Skin epidermis (tissue), 12 donors: ENCODE results near the gene EVC.

Experiments used
- H3K27ac ChIP-seq, 21 experiments: fragments of 200-600 bp; sonication (generic) in 11 of 21; one replicate each; pipeline ENCODE4 v1.5.0; 2020; ENCODE audit warnings: mild to moderate bottlenecking in 3 of 21, inconsistent platforms in 2 of 21, moderate library complexity in 2 of 21
- H3K4me3 ChIP-seq, 7 experiments: fragments of 200-600 bp; sonication (generic) in 2 of 7; one replicate each; pipeline ENCODE4 v1.5.0; 2020; ENCODE audit warnings: inconsistent platforms in 2 of 7, mild to moderate bottlenecking in 2 of 7, moderate library complexity in 1 of 7

Gene EVC

DNA sequence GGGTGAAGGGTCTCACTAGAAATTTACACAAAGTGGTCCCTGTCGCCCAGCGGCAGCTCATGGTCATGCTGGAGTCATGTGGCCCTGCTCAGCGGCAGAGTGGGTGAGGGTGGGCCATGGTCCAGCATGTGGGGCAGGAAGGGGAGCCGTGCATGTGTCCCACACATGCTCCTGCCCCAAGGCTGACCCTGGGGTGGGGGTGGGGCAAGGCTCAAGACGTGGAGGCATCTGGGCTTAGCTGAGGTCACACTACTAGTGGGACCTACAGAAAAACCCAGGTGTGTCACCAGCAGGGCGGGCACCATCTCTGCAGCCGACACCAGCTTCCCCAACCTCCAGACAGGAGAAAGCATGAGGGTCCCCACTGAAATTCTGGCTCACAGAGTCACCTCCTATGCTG is 42.4 kb downstream of the EVC start:
- H3K27ac ChIP-seq, result peak overlapping the region in 6 of 21 experiments; percentile 16 to 61 (median 36)
- H3K4me3 ChIP-seq, result no peak overlapping the region

DNA sequence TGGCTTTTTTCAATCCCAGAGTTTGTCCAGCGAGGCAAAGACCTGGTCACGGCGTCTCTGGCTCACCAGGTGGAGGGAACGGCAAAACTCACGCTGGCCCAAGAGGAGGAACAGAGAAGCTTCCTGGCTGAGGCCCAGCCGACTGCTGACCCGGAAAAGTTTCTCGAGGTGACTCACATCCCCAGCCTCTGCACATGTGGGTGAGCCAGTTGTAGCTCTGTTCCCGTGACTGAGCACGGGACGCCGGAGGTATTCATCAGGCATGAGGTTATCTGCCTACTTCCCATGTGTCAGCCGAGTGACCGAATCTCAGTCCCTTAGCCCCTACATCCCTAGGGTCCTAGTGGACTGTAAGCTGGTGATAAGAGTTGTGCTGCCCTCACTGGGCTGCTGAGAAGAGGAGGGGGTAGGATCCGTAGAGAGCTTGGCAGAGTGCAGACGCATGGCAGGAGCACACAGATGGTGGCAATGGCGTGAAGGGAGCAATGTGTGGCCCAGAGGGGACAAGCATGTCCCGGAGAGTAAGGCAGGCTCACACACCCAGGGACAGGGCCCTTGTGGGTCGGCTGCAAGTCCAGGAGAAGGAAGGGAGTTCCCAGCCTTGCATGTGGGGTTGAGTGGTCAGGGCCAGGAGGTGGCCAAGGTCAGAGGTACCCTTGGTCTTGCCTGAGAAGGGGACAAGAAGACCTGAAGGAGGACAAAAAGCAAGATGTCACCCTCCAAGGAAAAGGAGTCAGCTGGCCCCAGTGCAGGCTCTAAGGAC is 42.9 kb downstream of the EVC start:
- no peak overlapping the region for H3K4me3 ChIP-seq
- H3K27ac ChIP-seq, result peak overlapping the region in 8 of 21 experiments; percentile 19 to 61 (median 38)

DNA sequence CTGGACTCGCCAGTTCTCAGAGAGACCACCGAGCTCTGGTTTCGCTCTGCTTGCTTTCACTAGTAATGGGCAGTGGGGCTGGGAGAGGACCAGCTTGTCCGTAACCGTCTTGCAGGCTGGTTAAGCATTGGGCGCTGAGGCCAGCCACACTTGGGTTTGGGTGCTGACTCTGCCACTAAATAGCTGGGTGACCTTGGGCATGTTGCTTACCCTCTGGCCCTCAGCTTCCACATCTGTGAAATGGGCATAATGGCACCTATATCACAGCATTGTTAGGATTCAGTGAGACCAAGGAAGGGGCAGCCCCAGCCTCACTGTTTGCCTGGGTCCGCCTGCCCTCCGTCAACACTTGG is 43.5 kb downstream of the EVC start:
- H3K4me3 ChIP-seq, result no peak overlapping the region
- H3K27ac ChIP-seq, result peak overlapping the region in 7 of 21 experiments; percentile 19 to 61 (median 33)

DNA sequence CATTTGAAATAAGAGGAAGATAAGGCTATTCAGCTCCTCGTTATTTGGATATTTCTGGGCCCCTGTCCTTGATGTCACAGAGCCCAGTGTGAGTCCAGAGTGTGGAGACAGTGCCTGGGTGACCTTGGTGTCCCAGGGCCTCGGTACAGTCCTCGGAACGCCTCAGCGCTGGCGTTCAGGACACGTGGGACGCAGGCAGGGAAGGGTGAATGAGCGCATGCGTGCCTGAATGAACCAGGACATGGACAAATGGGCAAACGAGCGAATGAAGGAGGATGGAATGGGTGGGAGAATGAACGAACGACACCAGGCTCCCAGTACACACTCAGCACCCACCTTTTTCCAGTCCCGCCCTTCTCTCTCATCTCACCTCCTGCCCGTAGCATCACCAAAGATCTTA is 44.2 kb downstream of the EVC start:
- Histone ChIP-seq H3K27ac (peak overlapping the region in 1 of 21 experiments; percentile 31), H3K4me3 (no peak overlapping the region)

DNA sequence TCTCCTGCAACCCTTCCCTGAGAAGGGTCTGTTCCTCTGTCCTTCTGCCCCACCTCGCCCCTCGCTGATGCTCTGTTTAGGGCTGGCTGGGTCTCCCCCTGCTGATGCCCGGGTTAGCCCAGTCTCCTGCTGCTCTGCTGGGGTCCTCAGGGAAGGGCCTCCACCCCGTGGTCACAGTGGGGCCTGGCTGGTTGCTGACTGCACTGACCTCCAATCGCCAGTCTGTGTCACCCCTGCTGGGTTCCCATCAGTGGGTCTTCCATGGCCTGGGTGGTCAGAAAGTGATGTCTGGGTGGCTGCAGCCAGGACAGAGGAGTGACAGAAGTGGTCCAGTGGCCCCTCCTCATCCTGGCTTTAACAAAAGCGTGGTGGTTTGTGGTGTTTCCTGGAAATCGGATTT is 44.7 kb downstream of the EVC start:
- no peak overlapping the region for H3K4me3 ChIP-seq

DNA sequence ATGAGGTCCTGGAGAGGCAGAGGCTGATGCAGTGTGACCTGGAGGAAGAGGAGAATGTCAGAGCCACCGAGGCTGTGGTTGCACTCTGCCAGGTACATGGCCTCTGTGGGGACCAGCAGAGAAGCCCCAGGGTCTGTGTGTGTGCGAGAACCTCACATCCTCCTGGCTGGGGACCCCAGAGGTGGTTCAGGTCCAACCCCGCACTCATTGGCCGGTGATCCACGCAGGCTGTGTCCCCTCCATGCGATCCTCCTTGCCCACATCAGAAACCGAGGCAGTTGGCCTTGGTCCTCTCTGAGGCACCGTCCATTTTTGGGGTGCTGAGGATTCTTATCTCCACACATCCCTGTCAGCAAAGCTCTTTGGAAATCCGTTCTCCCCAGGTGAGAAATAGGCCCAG is 45.3 kb downstream of the EVC start:
- no peak overlapping the region for H3K4me3 ChIP-seq
- H3K27ac ChIP-seq, result no peak overlapping the region

More for the DNA sequence above, 44.7 kb downstream of the EVC start:
- H3K27ac ChIP-seq, result peak overlapping the region in 1 of 21 experiments; percentile 31

DNA sequence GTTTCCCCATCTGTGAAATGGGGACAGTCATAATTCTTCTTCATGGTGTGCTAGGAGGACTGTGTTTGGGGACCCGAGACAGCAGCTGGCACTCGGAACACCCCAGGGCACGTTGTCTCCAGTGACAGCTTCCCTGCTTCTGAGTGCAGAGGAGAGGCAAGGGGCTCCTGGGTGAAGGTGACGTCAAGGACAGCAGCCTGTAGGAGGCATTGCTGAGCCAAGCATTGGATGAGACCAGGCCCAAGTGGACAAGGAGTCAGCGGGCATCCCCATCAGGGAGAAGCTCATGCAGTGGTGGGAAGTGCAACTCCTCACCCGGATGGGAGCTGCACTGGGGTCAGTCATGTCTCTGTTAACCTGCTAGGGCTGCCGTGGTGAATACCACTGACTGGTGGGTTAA is 46.1 kb downstream of the EVC start:
- H3K4me3 ChIP-seq, result no peak overlapping the region
- H3K27ac ChIP-seq, result peak overlapping the region in 2 of 21 experiments; percentile 66 to 80

DNA sequence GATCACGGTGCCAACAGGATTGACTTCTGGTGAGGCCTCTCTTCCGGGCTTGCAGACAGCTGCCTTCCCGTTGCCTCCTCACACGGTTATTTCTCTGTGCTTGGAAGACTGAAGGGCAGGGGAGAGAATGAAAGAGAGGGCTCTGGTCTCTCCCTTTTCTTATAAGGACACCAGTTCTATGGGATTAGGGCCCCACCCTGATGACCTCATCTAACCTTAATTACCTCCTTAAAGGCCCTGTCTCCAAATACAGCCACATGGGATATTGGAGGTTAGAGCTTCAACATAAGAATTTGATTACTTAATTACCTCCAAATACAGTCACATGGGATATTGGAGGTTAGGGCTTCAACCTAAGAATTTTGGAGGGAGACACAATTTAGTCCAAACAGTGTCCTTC is 46.5 kb downstream of the EVC start:
- Histone ChIP-seq H3K27ac (peak overlapping the region in 9 of 21 experiments; percentile 64 to 80 (median 71)), H3K4me3 (no peak overlapping the region)

DNA sequence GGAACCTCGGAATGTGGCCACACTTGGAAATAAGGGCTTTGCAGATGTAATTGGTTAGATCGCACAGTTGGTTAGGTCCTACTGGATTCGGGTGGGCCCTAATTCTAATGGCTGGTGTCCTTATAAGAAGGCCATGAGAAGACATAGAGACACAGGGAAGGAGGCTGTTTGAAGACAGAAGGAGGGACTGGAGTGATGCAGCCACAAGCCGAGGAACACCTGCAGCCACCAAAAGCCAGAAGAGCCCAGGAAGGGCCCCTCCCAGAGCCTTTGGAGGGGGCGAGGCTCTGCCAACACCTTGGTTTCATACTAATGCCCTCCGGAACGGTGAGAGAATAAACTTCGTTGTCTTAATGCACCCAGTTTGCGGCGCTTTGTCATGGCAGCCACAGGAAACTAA is 47.0 kb downstream of the EVC start:
- Histone ChIP-seq H3K27ac (peak overlapping the region in 13 of 21 experiments; percentile 6 to 80 (median 66)), H3K4me3 (no peak overlapping the region)

DNA sequence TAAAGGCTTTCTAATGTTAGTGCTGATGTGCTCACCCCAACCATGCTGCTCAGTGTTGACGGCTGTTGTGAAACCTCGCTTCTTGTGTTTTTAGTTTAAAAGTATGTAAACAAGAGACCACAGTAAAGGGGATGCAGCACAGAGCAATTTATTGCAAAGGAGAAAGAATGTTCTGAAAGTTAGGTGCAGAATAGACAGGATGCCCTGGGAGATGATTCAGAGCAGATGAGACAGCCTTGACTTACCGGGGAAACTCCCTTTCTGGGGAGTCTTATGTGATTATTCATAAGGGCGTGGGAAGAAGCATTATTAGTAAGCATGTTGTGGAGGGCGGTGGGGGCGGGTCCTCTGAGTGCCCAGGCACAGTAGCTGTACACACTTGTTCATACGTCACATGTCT is 47.7 kb downstream of the EVC start:
- peak overlapping the region in 12 of 21 experiments; percentile 6 to 80 (median 67) for H3K27ac ChIP-seq
- no peak overlapping the region for H3K4me3 ChIP-seq

DNA sequence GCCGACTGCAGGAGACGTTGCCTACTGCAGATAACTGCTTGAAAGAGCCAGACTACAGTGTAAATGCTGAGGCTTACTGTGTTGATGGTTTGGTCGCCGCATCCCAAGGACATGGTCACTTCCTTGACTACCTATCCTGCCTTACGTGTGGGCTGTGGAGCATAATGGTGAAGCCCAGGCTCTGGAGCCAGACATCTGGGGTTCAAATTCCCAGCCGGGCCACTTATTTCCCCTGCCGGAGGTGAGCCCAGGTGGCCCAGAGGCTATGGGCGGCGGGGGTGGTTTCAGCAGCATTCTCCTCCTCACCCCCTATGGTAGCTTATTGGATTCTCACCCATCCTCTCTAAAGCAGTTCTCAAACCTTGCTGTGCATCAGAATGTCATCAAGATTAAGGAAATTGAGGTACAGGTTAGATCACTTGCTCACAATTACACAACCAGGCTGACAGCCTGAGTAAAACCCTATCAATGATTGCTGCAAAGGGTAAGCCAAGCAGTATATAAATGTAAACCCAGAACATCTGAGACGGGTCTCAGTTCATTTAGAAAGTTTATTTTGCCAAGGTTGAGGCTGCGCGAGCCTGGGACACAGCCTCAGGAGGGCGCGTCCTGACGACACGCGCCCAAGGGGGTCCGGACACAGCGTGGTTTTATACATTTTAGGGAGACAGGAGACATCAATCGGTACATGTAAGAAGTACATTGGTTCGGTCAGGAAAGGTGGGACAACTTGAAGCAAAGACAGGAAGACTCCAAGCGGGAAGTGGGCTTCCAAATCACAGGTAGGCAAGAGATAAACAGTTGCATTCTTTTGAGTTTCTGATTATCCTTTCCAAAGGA is 48.5 kb downstream of the EVC start:
- no peak overlapping the region for H3K4me3 ChIP-seq
- peak overlapping the region in 6 of 21 experiments; percentile 6 to 80 (median 58) for H3K27ac ChIP-seq

DNA sequence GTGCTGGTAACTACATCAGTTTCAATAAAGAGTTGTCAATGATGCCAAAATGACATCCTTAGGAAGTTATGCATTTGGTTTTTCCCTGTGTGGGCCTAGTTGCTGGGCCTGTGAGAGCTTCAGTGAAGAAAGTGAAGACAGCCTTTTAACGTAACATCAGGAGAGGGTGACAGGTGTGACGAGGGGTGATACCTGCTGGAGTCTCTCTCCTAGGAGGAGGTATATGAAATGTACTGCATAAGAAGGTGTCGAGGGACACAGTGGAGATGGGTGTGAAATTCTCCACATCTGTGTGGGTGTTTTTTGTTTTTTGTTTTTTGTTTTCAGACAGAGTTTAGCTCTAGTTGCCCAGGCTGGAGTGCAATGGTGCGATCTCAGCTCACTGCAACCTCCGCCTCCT is 49.2 kb downstream of the EVC start:
- H3K4me3 ChIP-seq, result no peak overlapping the region
- H3K27ac ChIP-seq, result peak overlapping the region in 2 of 21 experiments; percentile 1 to 25

DNA sequence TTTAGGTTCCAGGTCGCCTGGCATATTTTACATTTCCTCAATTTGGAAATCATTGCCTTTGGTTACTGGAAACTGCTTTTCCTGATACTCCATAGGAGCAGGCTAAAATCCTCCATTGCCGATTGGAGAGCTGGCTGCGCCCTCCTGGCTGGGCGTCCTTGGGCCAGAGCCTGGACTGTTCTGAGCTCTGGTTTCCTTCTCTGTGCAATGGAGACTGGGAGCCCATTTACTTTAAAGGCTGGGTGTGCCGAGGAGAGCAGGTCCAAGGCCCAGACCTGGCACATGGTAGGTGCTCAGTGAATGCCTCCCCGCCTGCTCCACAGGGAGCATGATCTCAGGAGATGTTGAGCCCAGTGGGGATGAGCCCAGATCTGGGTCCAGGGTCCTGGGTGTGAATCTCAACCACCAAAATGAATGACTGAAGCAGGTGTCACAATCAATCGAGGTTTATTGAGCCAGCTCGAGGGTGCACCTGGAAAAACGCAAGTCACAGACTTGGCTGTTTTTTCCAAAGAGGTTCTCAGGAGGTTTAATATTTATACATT is 50.0 kb downstream of the EVC start:
- H3K27ac ChIP-seq, result peak overlapping the region in 1 of 21 experiments; percentile 25
- no peak overlapping the region for H3K4me3 ChIP-seq

DNA sequence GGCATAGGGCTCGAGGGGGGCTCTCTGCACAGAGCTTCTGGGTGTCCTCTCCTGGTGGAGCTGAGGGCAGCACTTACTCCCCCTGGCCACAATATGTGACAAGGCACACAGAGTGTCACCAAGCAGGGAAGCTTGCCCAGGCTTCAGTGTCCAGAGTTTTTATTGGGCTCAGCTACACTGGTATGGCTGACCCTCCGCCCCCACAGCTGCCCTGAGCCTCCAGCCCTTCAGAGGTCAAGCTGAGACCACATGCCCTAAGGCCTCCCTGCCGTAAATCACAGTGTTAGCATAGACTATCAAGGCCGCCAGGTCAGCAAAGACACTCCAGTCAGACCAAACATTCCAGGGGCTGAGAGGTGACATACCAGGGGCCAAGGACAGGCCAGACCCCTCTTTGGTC is 59.0 kb downstream of the EVC start:
- H3K27ac ChIP-seq, result peak overlapping the region in 1 of 21 experiments; percentile 12
- no peak overlapping the region for H3K4me3 ChIP-seq

DNA sequence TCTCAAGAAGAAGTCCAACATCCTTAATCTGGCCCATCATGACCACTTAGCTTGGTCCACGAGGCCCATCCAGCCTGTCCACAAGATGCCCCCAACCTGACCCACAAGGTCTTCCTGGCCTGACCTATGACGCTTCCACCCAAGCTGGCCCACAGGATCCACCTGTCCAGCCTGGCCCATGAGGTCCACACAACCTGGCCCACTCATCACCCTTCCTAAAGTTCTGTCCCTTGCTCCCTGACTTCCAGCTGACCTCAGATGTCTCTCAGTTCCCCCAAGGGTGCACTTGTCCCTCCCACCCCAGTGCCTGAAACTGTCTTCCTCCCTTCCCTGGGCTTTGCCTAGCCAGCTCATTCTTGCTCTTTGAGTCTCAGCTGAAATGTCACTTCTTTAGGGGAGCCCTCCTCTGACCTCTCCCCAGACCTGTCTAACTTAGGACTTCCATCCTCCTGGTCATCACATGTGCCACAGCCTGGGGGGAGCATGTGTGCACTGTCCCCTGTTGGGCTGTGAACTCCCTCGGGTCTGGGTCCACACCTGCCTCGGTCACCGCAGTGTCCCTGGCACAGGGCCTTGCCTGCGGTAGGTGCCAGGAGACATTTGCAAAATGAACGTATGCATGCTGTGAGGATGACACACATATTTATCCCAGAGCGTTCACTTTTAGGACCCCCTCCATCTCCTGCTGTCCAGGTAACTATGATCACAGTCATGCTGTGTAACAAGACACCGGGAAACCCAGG is 61.7 kb downstream of the EVC start:
- Histone ChIP-seq H3K4me3 (no peak overlapping the region), H3K27ac (peak overlapping the region in 11 of 21 experiments; percentile 11 to 87 (median 36))

DNA sequence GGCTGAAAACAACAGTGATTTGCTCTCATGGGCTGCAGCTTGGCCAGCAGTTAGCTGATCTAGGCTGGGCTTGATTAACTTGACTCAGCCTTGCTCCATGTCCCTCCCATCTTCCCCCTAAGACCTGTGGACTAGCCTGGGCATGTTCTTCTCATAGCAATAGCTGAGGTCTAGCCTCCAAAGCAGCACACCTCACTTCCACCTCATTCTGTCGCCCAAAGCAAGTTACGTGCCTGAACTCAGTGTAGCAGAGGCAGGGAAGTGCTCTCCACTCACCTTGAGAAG is 62.2 kb downstream of the EVC start:
- Histone ChIP-seq H3K4me3 (no peak overlapping the region), H3K27ac (peak overlapping the region in 8 of 21 experiments; percentile 18 to 87 (median 50))

DNA sequence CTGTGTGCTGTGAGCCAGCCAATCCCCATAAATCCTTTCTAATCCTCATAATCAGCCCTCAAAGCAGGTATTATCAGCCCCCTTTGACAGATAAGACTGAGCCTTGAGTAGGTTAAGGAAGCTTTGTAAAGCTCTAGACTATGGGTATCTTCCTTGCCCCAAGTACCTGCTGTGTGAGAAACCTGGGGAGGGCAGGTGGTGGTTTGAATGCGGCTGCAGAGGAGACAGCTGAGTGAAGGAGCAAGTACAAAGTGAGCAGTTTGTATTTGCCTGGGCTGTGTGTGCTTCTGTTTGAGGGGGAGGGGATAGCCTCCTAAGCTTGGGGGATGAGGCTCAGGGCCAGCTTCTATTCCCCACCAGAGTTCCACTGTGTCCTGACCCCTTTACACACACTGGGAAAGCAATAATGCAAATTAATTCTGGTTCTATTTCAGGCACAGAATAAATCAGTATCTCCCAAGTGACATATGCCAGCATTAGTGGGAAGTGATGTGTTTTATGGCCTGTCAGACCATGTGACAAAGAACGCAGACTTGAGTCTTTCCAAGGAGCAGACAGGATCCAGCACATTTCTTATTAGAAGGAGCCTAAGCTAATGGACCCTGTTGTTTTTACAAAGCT is 63.5 kb downstream of the EVC start:
- Histone ChIP-seq H3K27ac (peak overlapping the region in 4 of 21 experiments; percentile 36 to 87 (median 60)), H3K4me3 (no peak overlapping the region)

DNA sequence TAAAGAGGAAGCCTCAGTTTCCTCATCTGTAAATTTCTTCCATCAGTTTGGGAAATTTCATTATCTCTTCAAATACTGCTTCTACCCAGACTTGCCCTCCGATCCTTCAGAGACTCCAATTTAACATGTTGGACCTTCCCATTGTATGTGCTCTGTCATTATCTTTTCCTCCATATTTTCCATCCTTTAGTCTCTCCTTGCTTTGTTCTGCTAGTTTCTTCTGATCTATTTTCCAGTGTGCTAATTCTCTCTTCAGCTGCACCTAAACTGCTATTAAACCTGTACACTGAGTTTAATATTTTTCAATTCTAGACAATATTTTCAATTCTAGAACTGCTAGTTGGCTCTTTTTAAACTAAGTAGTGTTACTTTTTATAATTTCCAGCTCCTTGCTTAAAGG is 65.5 kb downstream of the EVC start:
- H3K4me3 ChIP-seq, result no peak overlapping the region

DNA sequence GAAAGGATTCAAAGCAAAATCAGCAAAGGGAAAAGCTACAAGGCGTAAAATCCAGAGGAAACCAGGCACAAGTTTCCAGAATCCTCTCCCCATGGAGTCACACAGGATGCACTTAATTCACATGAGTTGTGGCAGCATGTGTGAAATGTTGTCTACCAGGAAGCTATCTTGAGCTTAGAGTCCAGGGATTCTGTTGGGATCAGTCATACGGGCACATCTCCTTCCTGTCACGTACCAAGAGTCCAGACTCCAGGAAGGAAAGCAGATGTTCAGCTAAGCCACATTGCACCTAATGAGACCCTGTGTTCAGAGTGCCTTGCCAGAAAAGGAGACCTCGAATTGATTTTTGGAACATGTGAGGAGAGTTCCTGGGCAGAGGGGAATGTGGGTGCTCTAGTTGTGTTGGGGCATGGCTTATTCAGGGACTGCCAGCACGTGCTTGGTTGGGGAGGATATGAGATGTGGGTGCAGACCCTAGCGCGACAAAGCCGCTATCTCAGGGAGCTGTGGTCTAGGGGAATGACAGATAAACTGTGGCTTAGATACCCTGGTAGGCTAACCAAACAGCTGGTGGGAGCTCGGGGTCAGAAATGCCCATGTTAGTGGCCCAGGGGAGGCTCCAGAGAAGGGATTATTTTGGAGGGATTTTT is 70.0 kb downstream of the EVC start:
- Histone ChIP-seq H3K27ac (peak overlapping the region in 1 of 21 experiments; percentile 13), H3K4me3 (no peak overlapping the region)

More for the DNA sequence above, 65.5 kb downstream of the EVC start:
- H3K27ac ChIP-seq, result no peak overlapping the region
